Fibroblast of gingiva (primary cell): ENCODE measurements around the gene USP49.
"Not testable (repeated sequence)": the region's sequence is repeated elsewhere in the genome, so short reads cannot be mapped to it uniquely, and the experiment has no call there.

Experiments used
- DNase-seq: peaks from one replicate; pipeline ENCODE4 v3.0.0-alpha.2; 2011; ENCODE audit warnings: low read depth

The USP49 gene

DNA sequence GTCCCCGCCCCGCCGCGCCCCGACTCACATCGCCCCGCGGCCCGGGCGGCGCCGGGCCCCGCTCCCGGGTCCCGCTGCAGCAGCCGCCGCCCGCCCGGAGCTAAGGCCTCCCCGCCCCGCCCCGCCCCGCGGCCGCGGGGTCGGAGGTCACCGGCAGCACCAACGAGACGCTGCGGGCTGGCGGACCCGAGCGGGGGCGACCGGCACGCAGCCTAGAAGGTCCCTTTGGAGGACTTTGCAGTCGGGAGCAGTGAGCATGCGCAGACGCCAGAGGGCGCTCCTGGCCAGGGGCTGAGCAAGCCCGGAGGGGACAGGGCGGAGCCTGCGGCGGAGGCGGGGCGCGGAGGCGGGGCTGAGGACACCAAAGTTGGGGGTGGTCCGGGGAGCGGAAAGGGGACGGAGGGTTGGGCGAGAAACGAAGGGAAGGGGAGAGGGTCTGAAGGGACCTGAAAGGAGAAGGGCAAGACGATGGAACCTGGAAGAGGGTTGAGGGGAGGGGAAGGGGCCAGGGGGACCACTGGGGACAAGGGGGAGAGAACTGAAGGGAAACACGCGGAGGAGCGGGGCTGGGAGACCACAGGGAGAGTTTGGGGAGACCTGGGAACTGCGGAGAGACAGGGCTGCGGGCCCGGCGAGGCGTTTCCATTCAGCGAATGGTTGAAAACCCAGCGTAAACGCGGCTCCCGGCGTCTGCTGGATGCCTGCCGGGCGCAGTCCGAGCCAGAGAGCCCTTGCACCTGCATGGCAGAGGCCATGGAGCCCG is 115.2 kb downstream of the USP49 start, which contains the start of gene FRS3:
Gene FRS3, minus strand, starts transcription at position 113 of the 763 bp plus-strand sequence. CDS start 2,913 bp downstream, outside the sequence.
- DNase-seq: peak; percentile 95

DNA sequence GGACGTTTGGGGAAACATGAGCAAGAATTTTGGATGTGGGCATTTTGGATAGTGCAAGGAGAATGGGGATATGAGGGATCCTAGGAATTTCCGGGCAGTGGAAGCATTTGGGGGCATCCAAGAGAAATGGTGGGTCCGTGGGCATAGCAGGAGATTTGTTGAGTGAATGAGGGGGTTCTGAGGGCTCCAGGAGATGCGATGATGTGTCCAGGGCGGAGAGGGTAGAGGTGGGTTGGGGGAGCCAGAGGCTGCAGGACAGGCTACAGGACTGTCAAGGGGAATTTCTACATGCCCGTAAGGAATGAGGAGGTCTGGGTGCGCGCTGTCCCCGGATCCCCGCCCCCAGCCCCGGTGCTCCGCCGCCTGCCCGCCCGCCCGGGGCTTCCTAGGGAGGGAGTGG is 115.8 kb downstream of the USP49 start:
- DNase-seq: no peak

DNA sequence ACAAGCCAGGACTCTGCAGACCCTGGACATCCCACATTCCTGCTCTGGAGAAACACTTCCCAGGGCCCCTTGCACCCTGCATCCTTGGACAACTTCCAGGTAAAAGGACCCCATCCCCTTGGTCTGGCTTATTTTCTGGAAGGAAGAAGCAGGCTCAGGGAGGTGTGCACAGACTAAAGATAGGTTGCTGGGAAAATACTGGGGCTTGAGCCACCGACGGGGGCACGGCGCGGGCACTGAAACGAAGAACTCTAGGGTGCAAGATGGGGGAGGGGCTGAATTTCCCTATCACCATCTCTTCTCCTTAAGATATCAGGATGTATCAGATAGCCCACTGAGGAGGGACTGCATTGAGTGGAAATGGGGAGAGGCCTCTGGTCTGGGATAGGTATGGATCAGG is 116.3 kb downstream of the USP49 start:
- DNase-seq: no peak

DNA sequence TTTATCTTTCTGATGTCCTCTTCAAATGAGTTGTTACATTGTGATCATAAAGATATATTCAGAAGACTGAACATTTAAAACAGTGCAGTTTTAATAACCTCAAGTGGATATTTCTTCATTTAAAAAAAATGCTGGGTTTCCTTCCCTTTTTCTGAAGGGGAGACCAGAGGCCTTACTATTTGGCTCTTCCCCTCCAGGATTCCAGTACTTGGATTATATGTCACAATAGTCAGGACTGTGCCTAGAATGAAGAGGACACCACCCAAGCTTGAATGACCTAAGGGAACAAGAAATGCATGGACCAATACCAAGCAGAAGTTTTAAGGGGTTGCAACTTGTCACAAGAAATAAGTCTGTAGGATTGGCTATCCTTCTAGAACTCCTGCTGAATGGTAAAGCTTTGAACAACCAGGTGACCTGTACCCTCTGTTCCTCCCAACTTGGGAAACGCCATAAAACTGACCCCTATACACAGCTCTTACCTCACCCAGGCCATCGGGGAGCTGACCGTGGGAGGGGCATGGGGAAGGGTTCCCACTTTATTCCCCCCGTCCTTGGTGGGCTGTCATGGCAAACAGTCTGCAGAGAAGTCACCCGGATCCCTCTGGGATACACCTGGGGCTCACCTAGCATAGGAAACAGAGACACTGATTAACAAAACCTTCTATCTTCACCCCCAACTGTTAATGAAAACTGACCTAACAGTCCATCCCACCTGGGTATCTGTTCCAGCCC is 117.5 kb downstream of the USP49 start:
- DNase-seq: no peak

DNA sequence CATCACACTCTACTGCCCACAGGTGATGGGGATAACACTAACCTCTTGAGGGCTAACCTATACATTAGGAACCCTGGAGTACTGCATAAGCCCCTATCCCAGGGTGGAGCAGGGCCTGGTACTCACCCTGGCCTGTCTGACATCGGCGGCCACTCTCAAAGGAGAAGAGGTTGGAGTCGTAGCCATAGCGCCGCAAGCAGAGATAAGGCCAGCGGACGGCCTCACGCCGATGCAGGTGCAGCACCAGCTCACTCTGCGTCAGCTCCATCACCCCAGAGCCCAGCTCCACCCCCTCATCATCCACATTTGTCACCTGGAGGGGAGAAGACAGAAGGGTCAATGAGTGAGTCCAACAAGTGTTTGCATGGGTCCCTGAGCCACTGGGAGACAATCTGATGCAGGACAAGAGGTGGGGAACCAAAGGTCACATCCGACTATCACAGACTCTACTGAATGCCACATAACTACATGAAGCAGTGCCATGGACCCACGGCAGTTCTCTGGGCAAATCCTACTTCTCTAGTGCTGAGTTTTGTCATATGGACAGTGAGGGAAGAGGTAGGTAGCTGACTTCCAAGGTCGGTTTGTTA is 119.8 kb downstream of the USP49 start:
- DNase-seq: no peak

DNA sequence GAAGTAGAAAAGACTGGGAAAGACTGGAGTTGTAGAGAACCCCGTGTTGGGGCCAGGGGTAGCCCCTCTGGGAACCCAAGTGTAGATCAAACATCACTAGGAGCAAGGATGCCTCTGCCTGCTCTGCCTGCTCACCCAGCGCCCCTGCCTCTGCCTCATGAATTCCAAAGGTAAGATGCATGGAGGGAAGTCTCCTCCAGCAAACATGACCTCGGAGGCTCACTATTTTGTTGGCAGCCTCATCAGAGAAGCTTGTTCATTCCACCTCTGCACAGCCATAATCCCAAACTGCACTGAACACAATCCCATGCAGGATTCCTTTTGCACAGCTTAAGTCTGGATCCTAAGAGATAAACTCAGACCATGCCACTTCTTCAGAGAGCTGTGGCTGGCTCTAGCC is 120.3 kb downstream of the USP49 start:
- no peak for DNase-seq

DNA sequence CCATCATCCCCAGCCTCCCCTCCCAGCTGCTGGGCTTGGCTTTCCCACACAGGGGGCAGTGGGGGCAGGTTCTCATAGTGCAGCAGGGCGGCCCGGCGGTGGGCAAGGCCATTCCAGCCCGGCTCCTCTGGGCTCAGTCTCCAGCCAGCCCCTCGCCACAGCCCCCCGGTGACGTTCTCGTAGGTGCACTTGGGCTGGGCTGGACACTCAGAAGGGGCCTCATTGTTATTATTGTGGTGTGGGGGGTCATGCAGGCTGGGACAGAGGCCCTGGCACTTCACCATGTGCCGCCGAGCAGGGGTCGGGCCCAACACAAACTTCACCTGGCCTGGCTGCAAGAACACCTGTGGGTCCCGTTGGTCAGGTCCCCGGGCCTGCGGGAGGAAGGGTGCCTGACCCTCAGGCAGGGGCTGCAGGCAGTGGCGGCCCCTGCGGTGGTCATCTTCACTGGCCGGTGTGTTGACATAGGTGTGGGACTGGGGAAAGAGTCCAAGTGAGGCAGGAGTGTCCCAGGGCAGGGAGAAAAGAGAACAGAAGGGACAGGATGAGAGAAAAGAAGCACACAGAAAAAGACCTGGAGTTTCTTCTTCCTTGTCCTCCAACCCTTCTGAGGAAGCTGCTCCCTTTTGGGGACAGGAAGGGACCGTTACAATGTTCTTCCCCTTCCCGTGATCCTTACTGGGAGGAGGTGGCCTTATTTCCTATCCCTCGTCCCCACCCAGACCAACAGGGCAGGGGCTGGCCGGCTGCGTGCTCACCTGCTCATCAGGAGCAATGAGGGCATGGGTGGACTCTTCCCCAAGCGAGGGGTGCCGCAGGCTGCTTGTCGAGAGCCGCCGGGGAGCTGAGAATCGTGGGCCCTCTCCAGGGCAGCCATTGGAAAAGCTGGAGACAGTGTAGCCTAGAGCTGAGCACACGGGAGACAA is 123.9 kb downstream of the USP49 start:
- DNase-seq: no peak

DNA sequence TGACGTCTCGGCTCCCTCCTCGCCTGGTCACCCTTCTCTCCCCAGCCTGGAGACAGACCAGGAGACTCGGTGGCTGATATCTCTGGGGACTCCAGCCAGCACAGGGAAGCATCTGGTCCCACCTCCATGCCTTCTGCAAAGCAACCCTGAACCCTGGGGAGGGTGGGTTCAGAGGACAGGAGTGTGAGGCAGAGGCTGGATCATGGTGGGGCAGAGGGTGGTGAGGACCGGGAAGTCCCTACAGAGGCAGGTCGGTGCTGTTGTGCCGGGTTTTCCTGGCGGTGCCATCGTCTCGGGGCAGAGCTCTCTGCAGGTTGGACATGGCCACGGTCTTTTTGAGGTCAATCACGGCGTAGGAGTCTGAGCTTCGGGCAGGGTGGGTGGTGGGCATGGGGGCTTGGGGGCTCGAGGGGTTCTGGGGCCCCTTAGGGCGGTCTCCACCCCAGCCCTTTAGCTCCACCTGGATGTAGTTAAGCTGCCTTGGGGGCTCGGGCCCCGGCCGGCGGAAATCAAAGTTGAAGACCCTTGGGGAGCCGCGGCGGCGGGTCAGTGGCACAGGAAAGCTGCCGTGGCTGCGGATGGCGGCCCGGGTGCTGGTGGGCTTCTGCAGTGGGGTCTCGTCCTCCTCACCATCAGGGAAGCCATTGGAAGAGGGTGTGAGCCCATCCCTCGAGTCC is 124.7 kb downstream of the USP49 start:
- no peak for DNase-seq

DNA sequence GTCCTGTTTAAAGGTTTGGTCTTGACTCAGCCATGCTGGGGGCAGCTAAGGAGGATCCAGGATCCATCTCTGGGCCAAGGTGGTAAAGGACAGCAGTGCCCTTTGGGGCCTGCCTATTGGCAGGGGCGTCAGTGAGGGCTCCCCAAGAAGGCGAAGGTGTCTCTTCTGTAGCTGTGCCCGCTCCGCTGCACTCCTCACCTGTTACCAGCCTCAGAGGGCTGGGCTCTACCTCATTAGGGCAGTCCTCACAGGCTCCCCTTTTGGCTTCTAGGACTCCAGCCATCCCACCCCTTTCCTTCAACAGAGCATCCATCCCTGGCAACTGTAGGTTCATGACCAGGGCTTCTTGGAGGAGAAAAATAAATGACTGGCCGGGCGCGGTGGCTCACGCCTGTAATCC is 125.8 kb downstream of the USP49 start:
- no peak for DNase-seq

DNA sequence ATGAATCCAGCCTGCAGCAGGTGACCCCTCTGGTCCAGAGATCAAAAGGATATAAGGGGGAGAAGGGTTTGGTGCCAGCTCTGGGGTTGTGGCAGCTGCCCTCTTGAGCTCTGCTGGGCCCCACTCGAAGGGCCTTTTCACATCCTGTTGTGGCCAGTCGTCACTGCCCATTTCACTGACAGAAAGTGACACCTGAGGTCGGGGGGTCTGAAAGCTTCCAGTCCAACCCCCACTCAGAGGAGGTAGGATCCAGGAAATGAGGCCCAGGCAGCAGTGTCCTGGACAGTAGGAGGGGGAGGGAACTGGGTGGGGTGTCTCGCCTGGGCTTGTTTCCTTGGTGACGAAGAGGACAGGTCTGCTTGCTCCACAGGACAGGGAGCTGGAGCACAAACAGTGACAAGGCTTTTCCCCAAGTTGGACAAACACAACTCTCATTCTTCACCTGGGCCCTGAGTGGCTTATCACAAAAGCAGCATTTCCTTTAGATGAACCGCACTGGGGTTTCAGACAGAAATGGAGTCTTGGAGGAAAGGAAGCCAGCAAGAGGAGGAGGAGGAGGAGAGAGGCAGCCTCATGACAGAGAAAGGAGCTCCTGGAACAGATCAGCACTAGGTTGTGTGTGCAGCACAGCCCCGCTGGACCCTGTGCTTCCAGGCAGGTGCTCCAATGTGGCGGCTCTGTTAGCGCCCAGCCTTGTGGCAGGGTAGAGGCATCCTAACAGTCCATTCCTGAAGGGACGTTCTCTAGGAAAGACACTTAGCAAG is 126.4 kb downstream of the USP49 start:
- DNase-seq: no peak

DNA sequence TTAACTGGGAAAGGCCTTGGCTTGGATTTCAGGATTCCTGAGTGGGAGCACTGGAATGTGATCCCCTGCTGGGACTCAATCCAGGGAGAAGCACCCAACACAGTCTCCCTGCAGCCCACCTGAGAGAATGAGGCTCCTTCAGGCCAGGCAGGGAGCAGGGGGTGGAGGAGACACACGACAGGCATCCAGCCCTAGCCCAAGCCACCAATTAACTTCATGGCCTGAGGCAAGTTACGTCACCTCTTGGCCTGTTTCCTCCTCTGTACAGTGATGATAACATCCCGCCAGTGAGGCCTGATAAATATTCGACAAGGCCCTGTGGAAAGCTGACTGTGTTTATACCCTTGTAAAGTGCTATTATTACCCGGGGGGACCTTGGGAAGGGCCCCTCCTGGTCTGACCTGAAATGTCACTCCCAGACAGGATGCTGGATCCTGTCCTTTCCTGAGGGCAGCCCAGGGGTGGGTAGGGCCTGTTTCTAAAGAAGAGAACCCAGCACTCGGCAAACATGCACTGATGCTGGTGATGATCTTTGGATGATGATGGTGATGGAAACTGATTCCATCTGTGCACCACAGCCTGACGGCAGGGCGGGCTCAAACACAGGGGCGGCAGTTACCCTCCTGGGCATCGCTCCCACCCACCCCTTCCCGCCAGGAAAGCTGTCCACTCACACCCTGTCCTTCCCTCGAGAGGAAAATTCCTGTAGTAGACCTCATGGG is 127.9 kb downstream of the USP49 start:
- DNase-seq: peak; percentile 75

DNA sequence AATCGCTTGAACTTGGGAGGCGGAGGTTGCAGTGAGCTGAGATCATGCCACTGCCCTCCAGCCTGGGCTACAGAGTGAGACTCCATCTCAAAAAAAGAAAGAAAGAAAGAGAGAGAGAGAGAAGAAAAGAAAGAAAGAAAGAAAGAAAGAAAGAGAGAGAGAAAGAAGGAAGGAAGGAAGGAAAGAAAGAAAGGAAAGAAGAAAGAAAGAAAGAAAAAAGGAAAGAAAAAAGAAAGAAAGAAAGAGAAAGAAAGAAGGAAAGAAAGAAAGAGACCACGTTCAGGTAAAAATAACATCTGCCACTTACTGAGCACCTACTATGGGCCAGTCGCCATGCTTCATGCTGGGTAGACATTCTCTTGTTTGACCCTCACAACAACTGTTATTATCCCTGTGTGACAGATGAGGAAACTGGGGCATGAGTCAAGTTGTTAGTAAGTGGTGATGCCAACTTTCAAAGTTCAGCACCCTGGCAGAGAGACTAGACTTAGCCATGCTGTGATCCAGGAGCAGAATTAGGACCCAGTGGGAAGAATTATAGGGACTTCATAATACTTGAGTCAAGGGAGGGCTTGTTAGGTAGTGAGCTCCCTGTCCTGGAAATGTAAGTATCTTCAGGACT is 129.0 kb downstream of the USP49 start:
- not testable (repeated sequence) for DNase-seq

DNA sequence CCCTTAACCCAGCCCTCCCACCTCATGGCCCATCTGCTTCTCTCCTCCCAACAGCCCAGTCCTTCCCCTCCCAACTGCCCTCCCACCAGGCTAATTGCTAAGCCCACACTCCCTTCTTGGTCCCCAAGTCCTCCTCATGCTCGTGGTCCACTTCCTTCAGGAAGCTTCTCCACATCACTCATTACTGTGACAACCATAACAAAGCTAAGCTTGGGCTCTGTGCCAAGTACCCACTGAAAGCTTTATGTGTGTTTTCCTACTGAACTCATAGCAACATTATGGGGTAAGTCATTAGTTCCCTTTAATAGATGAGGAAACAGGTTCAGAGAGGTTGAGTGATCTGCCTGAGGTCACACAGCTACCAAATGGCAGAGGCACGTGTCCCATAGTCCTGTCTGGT is 131.7 kb downstream of the USP49 start:
- DNase-seq: no peak

DNA sequence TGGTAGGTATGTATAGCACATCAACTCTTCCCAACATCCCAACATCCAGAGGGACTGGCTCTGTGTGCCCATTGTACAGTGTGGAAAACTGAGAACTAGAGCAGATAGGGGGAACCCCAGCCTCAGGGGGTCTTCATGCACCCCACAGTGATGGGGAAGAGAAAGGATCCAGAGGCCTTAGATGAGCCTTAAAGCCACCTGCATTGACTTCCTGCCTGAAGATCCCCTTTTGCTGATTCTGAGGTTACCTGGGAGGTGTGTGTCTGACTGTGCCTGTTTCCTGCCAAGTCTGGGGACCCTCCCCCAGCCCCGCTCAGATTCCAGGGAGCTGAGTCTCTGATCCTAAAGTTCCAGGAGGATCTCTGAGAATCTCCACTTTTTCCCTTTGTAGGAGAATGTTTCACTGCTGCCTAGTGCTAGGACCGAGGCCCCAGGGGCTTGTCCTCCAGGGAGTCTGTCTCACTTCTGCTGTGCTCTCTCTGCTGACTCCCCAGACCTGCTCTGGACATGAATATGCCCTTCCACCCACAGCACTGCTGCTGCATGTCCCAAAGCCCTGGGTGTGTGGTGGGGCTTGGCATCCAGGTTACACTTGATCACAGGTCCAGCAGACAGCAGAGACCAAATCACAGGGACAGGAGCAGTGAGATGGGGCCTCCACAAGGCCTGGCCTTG is 135.1 kb downstream of the USP49 start:
- DNase-seq: no peak

DNA sequence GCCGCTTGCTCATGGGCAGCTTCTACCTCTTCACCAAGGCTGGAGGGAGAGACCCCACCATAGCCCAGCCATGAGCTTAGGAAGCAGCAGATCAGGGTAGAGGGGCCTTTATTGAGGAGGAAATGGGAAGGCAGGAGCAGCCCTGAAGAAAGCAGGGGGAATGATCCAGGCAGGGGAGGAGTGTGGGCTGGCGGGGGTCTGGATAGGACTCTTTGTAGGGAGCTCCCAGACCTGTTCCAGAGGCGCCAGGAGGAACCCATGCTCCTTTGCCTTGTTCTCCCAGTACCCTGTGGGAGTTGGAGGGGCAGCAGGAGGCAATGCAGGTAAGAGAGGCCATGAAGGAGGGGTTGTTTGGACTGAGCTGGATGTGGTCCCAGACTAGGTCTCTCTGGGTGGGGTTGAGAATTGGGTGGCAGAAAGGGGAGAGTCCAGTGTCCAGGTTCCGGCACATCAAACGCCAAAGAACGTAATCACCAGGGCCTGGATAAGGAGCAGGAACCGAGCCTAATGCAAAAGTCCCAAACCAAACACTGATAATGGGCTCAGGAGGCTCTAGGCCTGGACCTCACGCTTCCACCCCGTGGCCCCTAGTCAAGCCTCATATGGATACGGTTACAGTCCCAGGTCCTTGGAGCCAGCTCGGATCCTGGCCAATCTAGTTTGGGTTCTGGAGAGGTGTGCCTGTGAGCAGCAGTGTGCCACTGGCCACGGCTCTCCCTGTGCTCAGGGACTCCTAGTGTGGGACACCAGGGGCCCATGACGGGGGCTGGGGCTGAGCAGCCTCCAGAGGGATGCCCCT is 135.9 kb downstream of the USP49 start:
- DNase-seq: no peak

DNA sequence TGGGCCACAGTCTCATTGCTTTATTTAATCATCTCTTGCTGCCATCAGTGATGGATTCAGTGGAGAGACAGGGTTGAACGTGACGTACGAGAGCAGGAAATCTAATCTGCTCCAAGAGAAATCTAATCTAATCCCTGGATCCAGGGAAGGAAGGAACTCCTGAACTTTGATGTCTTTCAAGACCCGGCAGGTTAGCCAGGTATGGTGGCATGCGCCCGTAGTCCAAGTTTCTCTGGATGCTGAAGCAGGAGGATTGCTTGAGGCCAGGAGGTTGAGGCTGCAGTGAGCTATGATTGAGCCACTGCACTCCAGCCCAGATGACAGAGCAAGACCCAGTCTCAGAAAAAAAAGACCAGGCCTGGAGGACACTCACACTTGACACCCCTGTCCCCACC is 136.5 kb downstream of the USP49 start:
- no peak for DNase-seq

DNA sequence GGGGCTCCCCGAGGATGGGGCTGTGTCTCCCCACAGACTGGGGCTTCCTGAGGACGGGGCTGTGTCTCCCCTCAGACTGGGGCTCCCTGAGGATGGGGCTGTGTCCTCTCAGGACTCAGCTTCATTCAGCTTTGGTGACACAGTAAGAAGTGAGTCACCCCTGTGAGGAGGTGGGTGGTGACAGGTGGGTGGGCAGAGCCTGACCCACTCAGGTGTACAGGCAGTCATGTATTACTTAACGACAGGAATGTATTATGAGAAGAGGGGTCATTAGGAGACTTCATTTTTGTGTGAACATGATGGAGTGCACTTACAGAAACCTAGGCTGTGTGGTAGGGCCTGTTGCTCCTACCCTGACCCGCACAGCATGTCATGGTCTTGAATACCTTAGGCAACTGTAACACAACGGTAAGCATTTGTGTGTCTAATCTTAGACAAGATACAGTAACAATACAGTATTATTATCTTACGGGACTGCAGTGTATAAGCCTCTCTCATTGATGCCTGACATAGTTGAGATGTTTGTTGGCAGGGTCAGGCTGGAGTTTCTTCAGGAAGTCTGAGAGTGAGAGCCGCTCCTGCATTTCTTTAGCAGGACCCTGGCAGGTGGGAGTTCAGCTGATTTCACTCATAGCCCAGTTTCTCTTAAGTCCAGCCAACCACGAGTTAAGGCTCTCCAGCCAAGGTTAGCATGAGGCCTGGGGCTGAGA is 137.1 kb downstream of the USP49 start:
- no peak for DNase-seq

DNA sequence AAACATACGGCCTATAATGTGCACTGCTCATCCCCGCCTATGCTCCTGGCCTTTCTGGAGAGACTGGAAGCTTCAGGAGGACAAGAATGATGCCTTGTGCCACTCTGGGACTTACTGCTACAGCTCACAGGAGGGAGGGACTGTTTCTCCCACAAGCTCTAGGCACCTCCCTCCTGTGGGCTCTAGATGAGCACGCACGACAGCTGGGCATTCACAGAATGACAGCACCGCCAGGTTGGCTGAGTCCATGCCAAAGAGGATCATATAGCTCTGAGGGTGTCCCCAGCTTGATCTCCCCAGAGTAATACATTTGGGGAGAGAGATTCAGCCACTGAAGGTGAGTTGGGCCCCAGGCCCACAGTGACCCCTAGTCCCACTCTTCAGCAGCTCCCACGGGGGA is 137.9 kb downstream of the USP49 start:
- no peak for DNase-seq
